ENCODE measurements around the gene MUC6. TPM values are rescaled to one million over a fixed set of nuclear protein-coding genes. Genes with fewer than 3 reads are reported as not detected.

MUC6 gene
- total RNA-seq, 1 donor from 2014 or later, result not detected

DNA sequence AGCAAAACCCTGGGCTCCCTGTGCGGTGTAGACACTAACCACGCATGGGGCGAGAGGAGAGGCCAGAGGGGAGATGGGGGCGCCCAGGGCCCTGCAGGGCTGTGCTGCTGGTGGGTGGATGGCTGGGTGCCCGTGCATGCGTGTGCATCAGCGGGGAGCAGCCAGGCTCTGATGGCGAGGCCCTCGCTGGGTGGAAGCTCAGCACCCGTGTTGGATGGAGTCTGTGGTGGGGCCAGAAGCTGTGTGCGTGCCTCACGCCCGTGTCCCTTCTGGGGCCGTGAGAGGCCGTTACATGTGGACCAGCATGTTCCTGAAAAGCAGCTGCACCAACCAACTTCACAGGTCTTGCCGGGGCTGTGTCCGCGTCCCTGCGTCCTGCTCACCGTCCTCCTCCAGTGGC is 33.4 kb downstream of the MUC6 start:
- H3K36me3 ChIP-seq (ENCODE audit: control insufficient read depth, insufficient read depth, low read length), result peaks cover 26% of the 10 kb centered on the region
- FAIRE-seq, result no peak

DNA sequence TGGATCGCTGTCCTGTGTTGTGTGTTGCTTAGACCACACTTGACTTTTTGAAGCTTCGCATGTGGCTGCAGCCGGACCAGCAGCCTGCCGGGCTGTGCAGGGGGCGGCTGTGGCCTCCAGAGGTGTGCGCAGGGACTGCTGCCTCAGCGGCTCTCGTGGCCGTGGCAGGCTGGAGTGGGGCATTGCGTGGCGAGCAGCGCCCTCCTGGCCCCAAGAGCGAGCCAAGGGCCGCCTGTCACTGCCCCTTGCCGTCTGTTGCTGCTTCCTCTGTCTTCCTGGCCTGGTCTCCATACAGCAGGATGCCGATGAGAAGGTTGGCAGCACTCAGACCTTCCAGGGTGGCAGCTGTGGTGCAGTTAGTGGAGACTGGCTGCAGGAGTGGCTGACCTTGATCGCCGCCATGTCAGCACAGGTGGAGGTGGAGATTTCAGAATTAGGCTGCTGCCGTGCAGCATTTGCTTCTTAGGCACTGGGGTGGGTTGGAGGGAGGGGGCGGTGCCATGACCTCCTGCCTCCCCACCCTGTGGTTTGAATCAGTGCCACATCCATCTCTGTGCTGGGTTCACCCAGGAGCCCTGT is 34.0 kb downstream of the MUC6 start:
- DNase-seq (ENCODE audit: low read depth) (no peak), FAIRE-seq (no peak)
- TF ChIP-seq CTCF (IDR thresholded peaks at IDR 0.05; ENCODE audit: insufficient read depth, low read length, severe bottlenecking), result no peak
- Histone ChIP-seq H3K4me3 (ENCODE audit: low read depth, low read length) (no peak overlapping the region), H3K36me3 (ENCODE audit: control insufficient read depth, insufficient read depth, low read length) (peaks cover 26% of the 10 kb centered on the region), H3K27me3 (ENCODE audit: control insufficient read depth, insufficient read depth, low read length) (no peaks in the 10 kb centered on the region)

More for the DNA sequence above, 33.4 kb downstream of the MUC6 start:
- TF ChIP-seq CTCF (IDR thresholded peaks at IDR 0.05; ENCODE audit: insufficient read depth, low read length, severe bottlenecking), result no peak
- Histone ChIP-seq H3K27me3 (ENCODE audit: control insufficient read depth, insufficient read depth, low read length) (no peaks in the 10 kb centered on the region), H3K4me3 (ENCODE audit: low read depth, low read length) (no peak overlapping the region)
- no peak for DNase-seq (ENCODE audit: low read depth)

DNA sequence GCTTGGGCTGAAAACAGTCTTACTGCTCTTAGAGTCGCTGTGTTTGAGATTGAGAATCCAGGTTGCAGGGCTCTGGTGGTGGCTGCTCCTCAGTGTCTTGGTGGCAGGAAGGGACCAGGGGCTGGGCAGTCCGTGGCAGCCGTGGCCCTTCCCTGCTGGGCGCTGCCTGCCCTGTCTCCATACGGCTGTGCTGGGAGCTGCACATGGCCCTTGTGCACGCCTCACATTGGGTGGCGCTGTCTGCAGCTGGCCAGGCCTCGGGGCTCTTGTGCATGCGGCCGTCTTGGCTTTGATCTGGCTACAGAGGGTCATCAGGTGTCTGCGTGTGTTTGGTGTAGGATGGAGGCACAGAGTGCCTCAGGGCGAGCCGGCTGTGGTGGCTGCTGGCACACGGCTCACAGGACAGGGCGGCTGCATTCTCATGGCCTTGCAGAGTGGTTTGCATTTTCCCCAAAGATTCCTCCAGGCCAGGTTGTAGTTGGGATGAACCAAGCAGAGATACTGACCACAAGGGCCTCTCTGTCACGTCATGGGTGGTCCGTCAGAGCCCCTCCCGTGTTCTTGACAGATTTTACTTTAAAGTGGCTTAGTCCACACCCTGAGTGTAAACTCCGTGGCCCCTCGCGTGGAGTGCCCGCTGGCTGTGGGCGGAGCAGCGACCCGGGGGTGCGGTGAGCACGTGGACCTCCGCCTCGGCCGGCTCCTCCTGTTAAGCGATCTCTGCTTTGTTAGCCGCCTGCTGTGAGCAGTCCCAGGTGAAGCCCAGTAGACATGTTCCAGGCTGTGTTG is 34.7 kb downstream of the MUC6 start:
- Histone ChIP-seq H3K36me3 (ENCODE audit: control insufficient read depth, insufficient read depth, low read length) (peaks cover 26% of the 10 kb centered on the region), H3K27me3 (ENCODE audit: control insufficient read depth, insufficient read depth, low read length) (no peaks in the 10 kb centered on the region), H3K4me3 (ENCODE audit: low read depth, low read length) (no peak overlapping the region)
- DNase-seq (ENCODE audit: low read depth) (no peak), FAIRE-seq (no peak)
- no peak for TF ChIP-seq CTCF (IDR thresholded peaks at IDR 0.05; ENCODE audit: insufficient read depth, low read length, severe bottlenecking)

GRCh38 chr11:1000357-1001278 is 35.9 kb downstream of the MUC6 start:
- Histone ChIP-seq H3K27me3 (ENCODE audit: control insufficient read depth, insufficient read depth, low read length) (no peaks in the 10 kb centered on the region), H3K36me3 (ENCODE audit: control insufficient read depth, insufficient read depth, low read length) (peaks cover 28% of the 10 kb centered on the region), H3K4me3 (ENCODE audit: low read depth, low read length) (no peak overlapping the region)
- no peak for DNase-seq (ENCODE audit: low read depth)
- FAIRE-seq, result no peak
- no peak for TF ChIP-seq CTCF (IDR thresholded peaks at IDR 0.05; ENCODE audit: insufficient read depth, low read length, severe bottlenecking)

GRCh38 chr11:999009-999408 is 37.5 kb downstream of the MUC6 start:
- Histone ChIP-seq H3K36me3 (ENCODE audit: control insufficient read depth, insufficient read depth, low read length) (peaks cover 29% of the 10 kb centered on the region), H3K4me3 (ENCODE audit: low read depth, low read length) (no peak overlapping the region), H3K27me3 (ENCODE audit: control insufficient read depth, insufficient read depth, low read length) (no peaks in the 10 kb centered on the region)
- no peak for FAIRE-seq
- no peak for TF ChIP-seq CTCF (IDR thresholded peaks at IDR 0.05; ENCODE audit: insufficient read depth, low read length, severe bottlenecking)
- DNase-seq (ENCODE audit: low read depth), result no peak

All from bronchial epithelial cell (primary cell).